KOPT-K1 (cell line): ENCODE data around the gene NR2F1.

Experiments used
- H3K27ac ChIP-seq: fragments of 200-600 bp; sonication (generic); 2 replicates; pipeline ENCODE4 v1.5.1; 2016; ENCODE audit warnings: antibody characterized with exemption, mild to moderate bottlenecking, low read depth, low read length; ENCODE audit not compliant: poor library complexity, severe bottlenecking
- H3K36me3 ChIP-seq: fragments of 200-600 bp; sonication (generic); 2 replicates; pipeline ENCODE4 v1.5.1; 2017; ENCODE audit warnings: antibody characterized with exemption, mild to moderate bottlenecking, low read length, moderate library complexity; ENCODE audit not compliant: insufficient read depth
- H3K9me3 ChIP-seq: fragments of 200-600 bp; sonication (generic); 2 replicates; pipeline ENCODE4 v1.5.1; 2017; ENCODE audit warnings: antibody characterized with exemption, low read length, mild to moderate bottlenecking; ENCODE audit not compliant: insufficient read depth, poor library complexity, severe bottlenecking

Gene NR2F1

DNA sequence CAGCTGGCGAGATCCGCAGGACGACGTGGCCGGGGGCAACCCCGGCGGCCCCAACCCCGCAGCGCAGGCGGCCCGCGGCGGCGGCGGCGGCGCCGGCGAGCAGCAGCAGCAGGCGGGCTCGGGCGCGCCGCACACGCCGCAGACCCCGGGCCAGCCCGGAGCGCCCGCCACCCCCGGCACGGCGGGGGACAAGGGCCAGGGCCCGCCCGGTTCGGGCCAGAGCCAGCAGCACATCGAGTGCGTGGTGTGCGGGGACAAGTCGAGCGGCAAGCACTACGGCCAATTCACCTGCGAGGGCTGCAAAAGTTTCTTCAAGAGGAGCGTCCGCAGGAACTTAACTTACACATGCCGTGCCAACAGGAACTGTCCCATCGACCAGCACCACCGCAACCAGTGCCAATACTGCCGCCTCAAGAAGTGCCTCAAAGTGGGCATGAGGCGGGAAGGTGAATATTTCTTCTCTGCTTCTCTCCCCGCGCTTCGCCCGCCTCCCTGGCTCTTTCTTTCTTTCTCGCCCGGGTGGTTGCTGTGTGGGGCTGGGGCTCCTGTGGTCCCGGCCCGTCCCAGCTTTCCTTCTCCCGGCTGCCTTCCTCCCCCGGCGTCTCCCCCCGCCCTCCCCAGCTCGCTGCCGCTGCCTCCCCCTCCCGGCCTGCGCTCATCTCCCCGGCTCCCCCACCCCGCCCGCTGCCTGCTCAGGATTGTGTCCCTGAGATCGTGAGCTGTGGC is 2.2 kb downstream of the NR2F1 start:
- no peaks in the 10 kb centered on the region for H3K36me3 ChIP-seq
- H3K9me3 ChIP-seq, result no peaks in the 10 kb centered on the region
- no peak overlapping the region for H3K27ac ChIP-seq

DNA sequence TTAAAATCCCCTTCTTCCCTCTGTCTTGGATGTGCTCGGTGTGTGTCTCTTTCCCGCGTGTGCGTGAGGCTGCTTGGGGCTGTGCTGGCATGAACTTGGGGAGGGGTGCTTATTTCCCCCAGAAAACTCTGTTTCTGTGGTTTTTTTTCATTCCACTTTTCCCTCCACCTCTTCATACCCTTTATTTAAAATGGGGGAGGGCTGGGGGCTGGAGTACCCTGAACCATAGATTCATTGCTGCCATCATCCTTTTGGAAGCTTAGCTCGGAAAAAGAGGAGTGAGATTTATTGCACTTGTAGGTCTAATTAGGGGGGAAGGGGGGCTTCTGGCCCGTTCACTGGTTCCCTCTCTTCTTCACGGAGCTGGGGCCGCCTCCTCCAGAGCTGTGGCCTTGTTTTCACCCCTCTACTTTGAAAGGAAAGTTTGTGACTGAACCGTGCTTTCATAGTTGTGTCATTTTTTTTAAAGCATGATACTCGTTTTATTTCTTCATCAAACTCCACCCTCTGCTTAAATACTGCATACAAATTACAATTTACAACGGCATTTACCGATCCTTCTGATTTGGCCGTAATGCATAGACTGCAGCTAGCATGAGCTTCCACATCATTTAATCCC is 2.9 kb downstream of the NR2F1 start:
- no peaks in the 10 kb centered on the region for H3K9me3 ChIP-seq
- no peaks in the 10 kb centered on the region for H3K36me3 ChIP-seq
- no peak overlapping the region for H3K27ac ChIP-seq

DNA sequence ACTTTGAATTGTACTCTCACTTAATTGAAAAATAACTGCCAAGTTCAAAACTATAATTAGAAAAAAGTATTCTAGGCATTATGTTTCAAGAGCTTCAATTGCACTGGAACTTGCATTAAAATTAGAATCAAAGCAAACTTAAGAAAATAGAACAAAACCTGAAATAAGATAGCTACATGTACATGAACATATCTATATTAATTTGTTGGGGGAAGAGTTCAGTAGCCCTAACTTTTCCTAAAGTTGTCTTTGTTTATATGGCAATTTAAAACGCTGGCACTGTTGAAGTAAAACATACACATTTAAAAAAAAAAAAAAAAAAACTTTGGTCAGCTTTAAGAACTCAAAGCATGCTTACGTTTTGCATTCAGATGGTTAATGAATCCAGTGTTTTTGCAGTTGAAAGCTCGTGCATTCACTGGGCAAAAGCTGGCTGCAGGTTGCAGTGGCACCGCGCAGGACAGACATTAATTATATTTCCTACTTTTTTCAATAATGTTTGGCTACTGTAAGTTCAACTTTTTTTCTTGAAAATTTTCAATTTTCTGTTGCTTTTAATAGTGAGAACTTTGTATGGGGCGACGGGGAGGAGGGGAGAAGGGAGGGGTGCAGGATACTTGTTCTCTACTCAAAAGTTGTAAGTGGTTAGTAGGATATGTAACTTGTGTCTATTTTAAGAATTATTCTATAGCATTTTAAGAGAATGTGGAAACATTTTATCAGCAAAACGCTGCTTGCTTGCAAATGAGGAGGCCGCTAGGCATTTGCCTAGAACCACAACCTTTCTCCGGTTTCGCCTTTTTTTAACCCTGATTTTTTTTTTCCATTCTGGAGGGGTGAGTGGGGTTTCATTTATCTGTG is 3.9 kb downstream of the NR2F1 start:
- no peaks in the 10 kb centered on the region for H3K9me3 ChIP-seq
- H3K27ac ChIP-seq, result no peak overlapping the region
- H3K36me3 ChIP-seq, result no peaks in the 10 kb centered on the region

DNA sequence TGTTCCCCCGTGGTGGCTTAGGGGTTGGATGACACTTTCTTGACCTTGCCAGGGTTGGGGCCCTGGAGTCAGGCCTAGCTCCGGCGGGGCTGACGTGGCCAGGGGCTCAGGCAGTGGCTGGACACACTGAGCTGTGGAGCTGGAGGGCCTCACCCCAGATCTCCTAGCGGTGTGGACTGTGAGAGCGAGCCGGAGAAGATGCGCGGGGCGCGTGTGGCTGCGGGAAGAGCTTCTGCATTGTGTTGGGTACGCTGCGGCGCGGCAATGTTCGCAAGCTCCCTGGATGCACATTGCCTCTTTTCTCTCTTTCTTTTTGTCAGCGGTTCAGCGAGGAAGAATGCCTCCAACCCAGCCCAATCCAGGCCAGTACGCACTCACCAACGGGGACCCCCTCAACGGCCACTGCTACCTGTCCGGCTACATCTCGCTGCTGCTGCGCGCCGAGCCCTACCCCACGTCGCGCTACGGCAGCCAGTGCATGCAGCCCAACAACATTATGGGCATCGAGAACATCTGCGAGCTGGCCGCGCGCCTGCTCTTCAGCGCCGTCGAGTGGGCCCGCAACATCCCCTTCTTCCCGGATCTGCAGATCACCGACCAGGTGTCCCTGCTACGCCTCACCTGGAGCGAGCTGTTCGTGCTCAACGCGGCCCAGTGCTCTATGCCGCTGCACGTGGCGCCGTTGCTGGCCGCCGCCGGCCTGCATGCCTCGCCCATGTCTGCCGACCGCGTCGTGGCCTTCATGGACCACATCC is 4.8 kb downstream of the NR2F1 start:
- Histone ChIP-seq H3K9me3 (no peaks in the 10 kb centered on the region), H3K36me3 (no peaks in the 10 kb centered on the region), H3K27ac (no peak overlapping the region)

DNA sequence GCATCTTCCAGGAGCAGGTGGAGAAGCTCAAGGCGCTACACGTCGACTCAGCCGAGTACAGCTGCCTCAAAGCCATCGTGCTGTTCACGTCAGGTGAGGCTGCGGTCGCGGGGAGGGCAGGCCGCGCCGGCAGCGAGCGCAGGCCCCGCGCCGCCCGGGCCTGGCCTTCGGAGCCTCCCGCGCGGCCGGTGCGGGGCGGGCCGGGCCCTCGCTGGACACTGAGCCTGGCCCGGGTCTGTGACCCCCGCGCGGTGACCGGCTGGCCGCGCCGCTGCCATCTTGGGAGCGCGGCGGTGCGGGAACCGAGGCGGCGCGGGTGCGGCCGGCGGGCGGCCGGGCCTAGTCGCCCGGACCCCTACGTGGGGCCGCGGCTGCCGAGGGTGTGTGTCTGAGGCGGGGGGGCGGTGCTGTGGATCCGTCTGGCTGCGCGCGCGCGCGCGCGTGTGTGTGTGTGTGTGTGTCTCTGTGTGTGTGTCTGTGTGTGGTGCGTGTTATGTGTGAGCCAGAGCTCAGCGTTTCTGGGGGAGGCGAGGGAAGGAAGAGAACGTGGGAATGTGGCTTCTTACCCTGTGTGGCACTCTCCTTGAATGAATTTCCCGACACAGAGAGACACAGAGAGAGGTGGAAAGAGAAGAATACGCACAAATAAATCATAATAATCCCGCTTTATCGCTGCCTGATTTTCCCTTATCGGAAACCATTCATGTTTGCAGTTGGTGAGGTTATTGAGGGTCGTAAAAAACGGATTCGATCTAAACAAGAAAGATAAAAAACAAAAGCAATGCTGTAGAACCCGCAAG is 5.5 kb downstream of the NR2F1 start:
- Histone ChIP-seq H3K27ac (no peak overlapping the region), H3K36me3 (no peaks in the 10 kb centered on the region), H3K9me3 (no peaks in the 10 kb centered on the region)

DNA sequence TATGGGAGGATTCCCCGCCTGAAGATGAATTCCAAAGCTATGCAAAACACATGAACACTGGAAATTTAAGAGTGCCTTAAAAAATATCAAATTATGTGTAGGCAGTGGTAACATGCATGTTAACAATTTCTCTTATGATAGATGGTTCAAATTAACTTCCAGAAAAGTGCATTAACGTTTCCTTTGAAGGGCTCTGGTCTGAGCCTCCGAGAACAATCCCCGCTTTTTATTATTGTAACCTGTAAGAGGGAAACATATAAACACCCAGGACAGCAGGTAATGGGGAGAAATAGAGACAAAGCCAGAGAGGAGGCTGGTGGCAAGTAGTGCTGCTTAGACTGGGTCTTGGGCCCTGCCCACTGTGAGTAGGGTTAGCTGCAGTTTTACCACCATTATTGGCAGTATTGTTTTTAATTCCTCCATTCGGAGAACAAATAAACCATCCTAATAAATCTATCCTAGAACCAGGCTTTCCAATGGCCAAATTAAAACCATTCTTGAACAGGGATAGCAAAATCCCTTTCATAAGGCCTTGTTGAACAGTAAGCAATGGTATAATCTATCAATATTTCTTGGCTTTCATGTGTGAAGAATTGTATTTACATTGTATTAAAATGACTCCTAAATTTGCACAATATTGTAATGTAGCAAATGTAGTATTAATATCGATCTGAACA is 6.3 kb downstream of the NR2F1 start:
- H3K27ac ChIP-seq, result no peak overlapping the region
- no peaks in the 10 kb centered on the region for H3K36me3 ChIP-seq
- H3K9me3 ChIP-seq, result no peaks in the 10 kb centered on the region

DNA sequence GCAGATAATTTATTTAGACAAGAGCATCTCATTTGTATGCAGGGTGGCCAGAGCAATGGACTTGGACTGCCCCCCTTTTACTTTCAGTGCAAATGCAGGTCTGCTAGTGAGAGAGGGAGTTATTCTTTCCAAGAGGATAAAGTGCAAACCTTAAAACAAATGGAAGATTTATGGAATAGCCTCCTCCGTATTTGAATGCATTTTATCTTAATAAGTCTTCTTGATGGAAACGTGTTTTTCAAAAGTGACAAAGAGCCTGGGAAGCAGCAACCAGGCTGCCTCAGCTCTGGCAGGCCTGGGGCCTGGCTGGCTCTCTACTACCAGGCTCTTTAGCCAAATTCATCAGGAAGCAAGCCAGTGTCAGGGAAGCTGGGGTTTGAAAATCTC is 6.8 kb downstream of the NR2F1 start:
- Histone ChIP-seq H3K36me3 (no peaks in the 10 kb centered on the region), H3K27ac (no peak overlapping the region), H3K9me3 (no peaks in the 10 kb centered on the region)

DNA sequence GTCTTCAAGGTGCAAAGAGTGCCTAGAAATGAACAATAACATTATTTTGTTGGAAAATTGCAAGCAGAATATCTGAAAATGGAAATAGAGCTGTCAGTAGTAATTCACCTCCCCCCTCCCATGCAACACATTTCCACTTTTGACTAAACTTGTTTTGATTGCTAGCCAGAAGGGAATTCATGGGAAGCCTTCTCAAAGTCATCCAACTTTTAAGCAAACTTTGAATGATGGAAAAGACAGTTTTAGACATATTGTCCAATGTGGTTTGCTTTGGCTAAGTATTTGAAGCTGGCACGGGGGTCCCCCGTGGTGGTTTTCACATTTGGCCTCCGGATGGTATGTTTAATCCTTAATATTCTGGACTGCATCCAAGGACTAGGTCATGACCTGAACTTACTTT is 7.5 kb downstream of the NR2F1 start:
- Histone ChIP-seq H3K36me3 (no peaks in the 10 kb centered on the region), H3K9me3 (no peaks in the 10 kb centered on the region), H3K27ac (no peak overlapping the region)

DNA sequence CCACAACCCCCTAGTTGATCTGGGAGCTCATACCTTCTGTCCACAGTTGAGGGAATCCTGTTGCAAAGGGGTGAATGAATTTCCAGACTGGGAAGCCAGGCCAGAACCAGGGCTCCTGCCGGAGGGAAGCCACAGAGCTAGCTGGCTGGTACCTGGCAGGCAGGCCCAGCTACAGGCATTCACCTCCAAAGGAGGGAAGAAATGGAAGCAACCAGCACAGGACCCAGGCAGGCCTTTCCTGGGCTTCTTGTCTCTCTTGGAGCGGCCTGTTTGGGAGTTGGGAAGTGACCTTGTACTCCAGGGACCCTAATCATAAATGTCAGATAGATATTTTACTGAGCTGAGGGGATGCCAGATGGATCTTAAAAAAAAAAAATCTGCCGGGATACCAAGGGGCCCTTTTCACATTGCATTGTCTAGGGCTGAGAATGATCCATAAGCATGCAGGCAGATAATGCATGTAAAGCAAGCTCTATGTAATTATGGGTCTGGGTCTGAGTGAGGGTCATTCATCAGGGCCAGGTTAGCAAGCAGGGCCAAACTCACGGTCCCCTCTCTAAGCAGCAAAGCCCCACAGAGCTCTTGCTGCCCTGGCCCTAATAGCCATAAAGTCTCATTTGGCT is 8.4 kb downstream of the NR2F1 start:
- H3K27ac ChIP-seq, result no peak overlapping the region
- no peaks in the 10 kb centered on the region for H3K36me3 ChIP-seq
- H3K9me3 ChIP-seq, result no peaks in the 10 kb centered on the region

DNA sequence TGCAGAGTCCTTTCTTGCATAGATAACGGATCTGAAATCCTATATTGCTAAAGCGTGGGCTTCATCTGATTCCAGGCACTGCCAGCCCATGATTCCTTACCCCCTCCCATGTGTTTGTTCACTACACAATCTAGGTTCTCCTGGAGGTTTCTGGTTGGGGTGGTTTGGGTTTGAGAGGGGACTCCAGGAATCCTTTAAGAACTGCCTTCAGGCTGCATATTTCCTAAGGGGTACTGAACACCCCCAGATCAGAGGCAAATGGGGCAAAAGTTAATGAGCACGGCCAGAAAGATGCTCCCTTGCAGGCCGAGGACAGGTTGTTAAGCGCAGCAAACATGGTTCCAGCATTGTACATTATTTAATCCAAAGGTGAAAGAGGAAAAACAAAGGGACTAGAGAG is 9.9 kb downstream of the NR2F1 start:
- Histone ChIP-seq H3K27ac (no peak overlapping the region), H3K9me3 (no peaks in the 10 kb centered on the region), H3K36me3 (no peaks in the 10 kb centered on the region)

DNA sequence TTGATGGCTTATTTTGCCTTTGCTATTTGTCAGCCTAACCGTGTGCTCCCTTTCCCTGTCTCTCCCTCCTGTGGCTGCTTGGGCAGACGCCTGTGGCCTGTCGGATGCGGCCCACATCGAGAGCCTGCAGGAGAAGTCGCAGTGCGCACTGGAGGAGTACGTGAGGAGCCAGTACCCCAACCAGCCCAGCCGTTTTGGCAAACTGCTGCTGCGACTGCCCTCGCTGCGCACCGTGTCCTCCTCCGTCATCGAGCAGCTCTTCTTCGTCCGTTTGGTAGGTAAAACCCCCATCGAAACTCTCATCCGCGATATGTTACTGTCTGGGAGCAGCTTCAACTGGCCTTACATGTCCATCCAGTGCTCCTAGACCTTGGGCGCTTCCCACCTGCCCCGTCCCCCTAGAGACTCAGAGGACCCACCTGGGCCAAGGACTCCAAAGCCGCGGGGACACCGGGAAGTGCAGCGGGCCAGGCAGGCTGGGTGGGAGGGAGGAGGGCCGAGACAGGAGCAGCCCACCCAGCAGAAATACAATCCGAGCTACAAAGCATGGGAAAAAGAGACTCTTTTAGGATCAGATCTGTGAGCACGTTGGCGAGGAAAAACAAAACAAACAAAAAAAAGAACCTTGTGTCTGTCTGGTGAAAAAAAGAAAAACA is 10.6 kb downstream of the NR2F1 start:
- H3K36me3 ChIP-seq, result no peaks in the 10 kb centered on the region
- H3K27ac ChIP-seq, result no peak overlapping the region
- no peaks in the 10 kb centered on the region for H3K9me3 ChIP-seq

DNA sequence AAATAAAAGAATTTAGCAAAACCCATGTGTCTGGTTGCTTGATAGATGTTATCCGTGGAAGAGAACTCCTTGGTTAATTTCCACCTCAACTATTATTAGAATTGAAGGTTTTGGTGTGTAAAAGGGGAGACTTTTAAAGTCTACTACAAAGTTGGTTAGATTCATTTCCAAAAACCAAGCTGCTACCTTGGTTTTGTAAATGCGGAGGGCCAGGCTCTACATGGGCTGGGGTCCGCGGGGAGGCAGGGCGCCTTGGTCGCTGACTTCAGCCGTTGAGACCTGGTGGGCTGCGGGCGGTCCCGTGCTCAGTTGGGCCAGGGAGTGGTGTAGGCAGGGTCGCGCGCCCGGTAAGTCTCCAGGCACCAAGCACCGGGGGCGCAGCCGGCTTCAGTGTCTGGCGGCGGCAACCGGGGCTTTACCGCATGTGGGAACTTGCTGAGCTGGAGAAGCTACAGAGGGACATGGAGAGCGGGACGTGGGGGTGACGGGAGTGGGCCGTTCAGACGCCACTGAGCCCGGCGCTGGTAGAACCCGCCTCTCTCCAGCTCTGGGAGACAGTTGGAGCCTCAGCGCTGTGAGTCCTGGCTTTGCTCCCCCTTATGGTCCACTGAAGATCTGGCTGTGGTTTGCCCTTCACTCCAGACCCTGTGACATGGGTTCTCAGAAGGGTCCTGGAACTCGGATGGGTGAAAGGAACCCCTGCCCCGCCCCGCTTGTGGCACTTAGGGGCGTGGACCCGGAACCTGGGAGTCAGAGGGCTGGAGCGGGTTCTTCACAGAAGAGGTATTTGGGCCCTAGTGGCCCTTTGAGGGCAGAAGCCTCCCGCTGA is 11.8 kb downstream of the NR2F1 start:
- Histone ChIP-seq H3K9me3 (no peaks in the 10 kb centered on the region), H3K36me3 (no peaks in the 10 kb centered on the region), H3K27ac (no peak overlapping the region)
